K562 (cell line): Measurements from ENCODE around the gene BSDC1. TPM values are rescaled to one million over a fixed set of nuclear protein-coding genes. Genes with fewer than 3 reads are reported as not detected.

Experiments
- ATAC-seq: fragments of 200-7000 bp; cut with Tn5 transposase; 3 replicates; pipeline ENCODE4 v1.9.1; 2020; ENCODE audit warnings: moderate library complexity
- BruUV-seq: library from RNA; stranded (reverse); fragments of 400-500 nt; replicated peaks from 2 replicates; lab custom pipeline; 2021; lab: Mats Ljungman, UMichigan
- CTCF ChIA-PET: fragments of 300-600 bp; formaldehyde crosslinking; extraction: SDS; loops from one replicate; lab custom pipeline; 2021; ENCODE audit warnings: low intra/inter-chr PET ratio; lab: Yijun Ruan, JAX
- POLR2A ChIA-PET: fragments of 300-600, 350-650 bp; sonication (Branson Sonifier 250); formaldehyde crosslinking; extraction: SDS; loops from one replicate; lab custom pipeline; 2021; ENCODE audit warnings: antibody characterized with exemption, inconsistent platforms; lab: Yijun Ruan, JAX
- DNase-seq, 4 experiments: peaks; one replicate each; pipeline versions ENCODE4 v3.0.0 to v3.0.0-alpha.2; 2011 to 2018; ENCODE audit warnings: low spot score in 3 of 4, mixed read lengths in 3 of 4; ENCODE audit errors: extremely low read depth in 1 of 4
- FAIRE-seq: peaks from 2 replicates; lab custom pipeline; 2011; peaks lifted over from hg19 to GRCh38; lab: Jason Lieb, UNC
- H2AFZ ChIP-seq: 2 replicates; pipeline ENCODE4 v1.6.0; 2011; ENCODE audit warnings: low read depth, low read length, control low read depth, inconsistent platforms
- H3K27ac ChIP-seq: fragments of 200-600 bp; 3 replicates; pipeline ENCODE4 v1.8.0; 2011; ENCODE audit warnings: low read depth, mild to moderate bottlenecking, control low read depth, inconsistent platforms, low read length, moderate library complexity, mixed read lengths; ENCODE audit errors: extremely low read depth
- H3K27me3 ChIP-seq, 2 experiments: fragments of 300-600 bp in 1 of 2; 2 replicates in 1 of 2; 3 replicates in 1 of 2; pipeline versions ENCODE4 v1.6.0 to v1.8.0; 2011; ENCODE audit warnings: inconsistent platforms in 2 of 2, low read length in 2 of 2, mild to moderate bottlenecking in 1 of 2, mixed read lengths in 1 of 2, moderate library complexity in 1 of 2; ENCODE audit not compliant: control insufficient read depth in 2 of 2, insufficient read depth in 2 of 2
- H3K36me3 ChIP-seq: fragments of 300-600 bp; 3 replicates; pipeline ENCODE4 v1.8.0; 2011; ENCODE audit warnings: mild to moderate bottlenecking, low read length, inconsistent platforms; ENCODE audit not compliant: control insufficient read depth, insufficient read depth
- H3K4me1 ChIP-seq, 2 experiments: fragments of 200-600 bp in 1 of 2; replicated peaks in 1 of 2; 2 replicates in 1 of 2; 3 replicates in 1 of 2; pipeline versions ENCODE4 v1.5.1 to v1.8.0; 2011; ENCODE audit warnings: inconsistent platforms in 2 of 2, low read length in 2 of 2, mild to moderate bottlenecking in 1 of 2, mixed read lengths in 1 of 2, moderate library complexity in 1 of 2; ENCODE audit not compliant: control insufficient read depth in 2 of 2, insufficient read depth in 2 of 2
- H3K4me2 ChIP-seq: 2 replicates; pipeline ENCODE4 v1.6.1; 2011; ENCODE audit warnings: low read length, control low read depth, inconsistent platforms, mixed read lengths; ENCODE audit not compliant: insufficient read depth
- H3K4me3 ChIP-seq: fragments of 200-600 bp; sonication (generic), shearing (Covaris generic); 2 replicates; pipeline ENCODE4 v1.5.1; 2016; ENCODE audit warnings: control low read depth, inconsistent platforms
- H3K79me2 ChIP-seq: fragments of 200-600 bp; 3 replicates; pipeline ENCODE4 v1.8.0; 2011; ENCODE audit warnings: low read length, inconsistent platforms; ENCODE audit not compliant: control insufficient read depth, insufficient read depth
- H3K9ac ChIP-seq, 2 experiments: 2 replicates each; pipeline versions ENCODE4 v1.6.0 to v1.6.1; 2011; ENCODE audit warnings: low read depth in 2 of 2, low read length in 2 of 2, control low read depth in 1 of 2, inconsistent platforms in 1 of 2, mild to moderate bottlenecking in 1 of 2, mixed read lengths in 1 of 2; ENCODE audit not compliant: insufficient read depth in 1 of 2
- H3K9me1 ChIP-seq: one replicate; pipeline ENCODE4 v1.6.0; 2011; ENCODE audit warnings: inconsistent platforms, mild to moderate bottlenecking, low read length, moderate library complexity; ENCODE audit not compliant: control insufficient read depth, insufficient read depth
- H3K9me3 ChIP-seq: replicated peaks from 2 replicates; pipeline ENCODE4 v1.5.1; 2011; ENCODE audit warnings: low read depth, low read length, inconsistent platforms; ENCODE audit not compliant: control insufficient read depth, insufficient read depth
- H4K20me1 ChIP-seq: replicated peaks from 2 replicates; pipeline ENCODE4 v1.6.1; 2011; ENCODE audit warnings: low read length, inconsistent platforms, mixed read lengths; ENCODE audit not compliant: control insufficient read depth, insufficient read depth
- ATF2 ChIP-seq: sonication (generic); formaldehyde crosslinking; IDR thresholded peaks from 2 replicates; pipeline ENCODE4 v1.8.1; 2022; ENCODE audit warnings: missing genetic modification reagents
- BRD9 ChIP-seq: fragments of 450-650 bp; IDR thresholded peaks from 2 replicates; pipeline ENCODE4 v1.6.1; 2018; ENCODE audit warnings: low read depth; ENCODE audit not compliant: partially characterized antibody
- DACH1 ChIP-seq: fragments of 450-650 bp; IDR thresholded peaks from 2 replicates; pipeline ENCODE4 v1.6.1; 2018; ENCODE audit not compliant: partially characterized antibody
- E2F3 ChIP-seq: fragments of 250-450 bp; sonication (Bioruptor Pico); IDR thresholded peaks from 2 replicates; pipeline ENCODE4 v1.4.0; 2020; ENCODE audit warnings: mild to moderate bottlenecking
- ELK3 ChIP-seq: fragments of 450-650 bp; formaldehyde crosslinking; IDR thresholded peaks from 2 replicates; pipeline ENCODE4 v1.4.0; 2020; ENCODE audit warnings: mild to moderate bottlenecking
- GABPA ChIP-seq: fragments of 200-800 bp; sonication (Bioruptor generic); conservative IDR thresholded peaks from 2 replicates; pipeline ENCODE4 v1.6.1; 2016; ENCODE audit warnings: low read depth, missing genetic modification characterization, missing compliant biosample characterization
- GTF2A2 ChIP-seq: IDR thresholded peaks from 2 replicates; pipeline ENCODE4 v1.6.1; 2016; ENCODE audit warnings: mild to moderate bottlenecking, missing genetic modification characterization, missing compliant biosample characterization
- KDM1A ChIP-seq, 2 experiments: fragments of 450-650 bp; IDR thresholded peaks; 2 replicates each; pipeline ENCODE4 v1.6.1; 2016; ENCODE audit warnings: mild to moderate bottlenecking in 2 of 2
- MBD2 ChIP-seq: sonication (generic); IDR thresholded peaks from 2 replicates; pipeline ENCODE4 v1.6.1; 2016; ENCODE audit warnings: low read depth, borderline replicate concordance
- NBN ChIP-seq: fragments of 450-650 bp; IDR thresholded peaks from 2 replicates; pipeline ENCODE4 v1.6.1; 2016; ENCODE audit warnings: low read depth, mild to moderate bottlenecking
- NR4A1 ChIP-seq, 2 experiments: fragments of 250-450 bp in 1 of 2; fragments of 450-650 bp in 1 of 2; sonication (Bioruptor Pico) in 1 of 2; IDR thresholded peaks; 2 replicates each; pipeline versions ENCODE4 v1.4.0 to v1.6.1; 2016 to 2020; ENCODE audit warnings: mild to moderate bottlenecking in 2 of 2, missing compliant biosample characterization in 1 of 2, missing genetic modification characterization in 1 of 2, moderate library complexity in 1 of 2
- RCOR1 ChIP-seq, 2 experiments: IDR thresholded peaks; 2 replicates each; pipeline ENCODE4 v1.6.1; 2012; ENCODE audit warnings: low read depth in 2 of 2, low read length in 2 of 2, borderline replicate concordance in 1 of 2, improper control_type of control experiment in 1 of 2
- STAG1 ChIP-seq: sonication (generic); formaldehyde crosslinking; IDR thresholded peaks from 2 replicates; pipeline ENCODE4 v1.5.0; 2020; ENCODE audit warnings: missing genetic modification reagents, borderline replicate concordance
- ZC3H8 ChIP-seq: fragments of 450-650 bp; IDR thresholded peaks from 2 replicates; pipeline ENCODE4 v1.6.1; 2017
- ZNF224 ChIP-seq: sonication (generic); formaldehyde crosslinking; IDR thresholded peaks from 2 replicates; pipeline ENCODE4 v1.8.0; 2022; ENCODE audit warnings: mild to moderate bottlenecking, missing genetic modification reagents
- ZNF263 ChIP-seq: sonication (generic); formaldehyde crosslinking; IDR thresholded peaks from 2 replicates; pipeline ENCODE4 v1.8.0; 2022; ENCODE audit warnings: mild to moderate bottlenecking, missing genetic modification reagents, borderline replicate concordance
- ZNF431 ChIP-seq: sonication (generic); formaldehyde crosslinking; IDR thresholded peaks from 2 replicates; pipeline ENCODE4 v1.8.0; 2022; ENCODE audit warnings: mild to moderate bottlenecking, missing genetic modification reagents
- ZZZ3 ChIP-seq: fragments of 450-650 bp; IDR thresholded peaks from 2 replicates; pipeline ENCODE4 v1.6.1; 2016; ENCODE audit warnings: antibody characterized with exemption, mild to moderate bottlenecking, moderate library complexity
- WGBS: fragments of 100-300 bp; shearing (Covaris generic); methylation state at CpG from one replicate; pipeline ENCODE4 v1.1.6; 2016; ENCODE audit warnings: low coverage, mixed read lengths; ENCODE audit not compliant: insufficient coverage; ENCODE audit errors: missing lambda C conversion rate; 5-methylcytosine and 5-hydroxymethylcytosine counted together
- in situ Hi-C: fragments of 300-500 bp; cut with MboI; formaldehyde crosslinking; loops from 4 replicates; pipeline ENCODE4 v1.15.0; 2018; ENCODE audit warnings: inconsistent platforms, mixed read lengths
- intact Hi-C: fragments of 100-400 bp; cut with micrococcal nuclease; formaldehyde crosslinking; loops from 2 replicates; pipeline ENCODE4 v1.14.2; 2022
- polyA plus RNA-seq, 8 experiments: library from polyadenylated mRNA; depleted of rRNA in 4 of 8; stranded (reverse) in 5 of 8; unstranded in 3 of 8; fragments of >200 nt; fragmentation: Nextera tagmentation in 2 of 8; fragmentation: Illumina TruSeq in 1 of 8; extraction: Ambion mirVana in 2 of 8; extraction: Trizol in 1 of 8; gene quantifications; 2 replicates each; pipeline versions ENCODE4 v1.2.1 to v1.2.3, GENCODE V29; 2011 to 2014; ENCODE audit warnings: inconsistent platforms in 1 of 8, missing spikeins in 1 of 8
- total RNA-seq, 7 experiments: library from RNA; depleted of rRNA in 6 of 7; stranded (reverse); fragments of >200 nt in 6 of 7; fragmentation: Illumina TruSeq in 2 of 7; extraction: Trizol in 2 of 7; gene quantifications; 2 replicates each; pipeline versions ENCODE4 v1.2.1 to v1.2.3, GENCODE V29; 2011 to 2021; ENCODE audit warnings: low replicate concordance in 1 of 7
- TF ChIP-seq, protein P1 (sequence below): sonication (generic); formaldehyde crosslinking; IDR thresholded peaks from 2 replicates; pipeline ENCODE4 v1.8.0; 2023; ENCODE audit warnings: mild to moderate bottlenecking, missing genetic modification reagents

The BSDC1 gene
- total and polyA plus RNA-seq, 9 of the 15 experiments (the other 6 are each of a cell fraction or from before 2014, with no cell fraction given): 10.2 to 96.8 (median 73.1) TPM

- H3K9ac ChIP-seq: peak overlapping the region; percentile 84 to 94; a peak in 3 of 4 replicates
- peak overlapping the region; percentile 68 for H3K4me3 ChIP-seq
- ChIA-PET POLR2A (interaction anchor here (0.6 to 7.0 kb wide), 18 partner anchors 7 to 603 kb away, joined by 3 to 47 read pairs (median 4); partner anchors contain the start of genes FAM229A, HDAC1, MARCKSL1 and TSSK3), CTCF (no interaction called here)
- FAIRE-seq: no peak
- BruUV-seq: TSS peak; percentile 95
- peaks cover 41 to 45% of the 10 kb centered on the region in 2 experiments for H3K4me1 ChIP-seq
- no peaks in the 10 kb centered on the region; the same call in 1 of the 2 replicates for H3K9me3 ChIP-seq
- peak overlapping the region; percentile 91 for H2AFZ ChIP-seq
- no peak for DNase-seq
- peak overlapping the region; percentile 84 for H3K27ac ChIP-seq
- intact Hi-C loops (loop anchor here (5.0 kb wide), 2 partner anchors 58 to 422 kb away; partner anchors contain the start of genes MARCKSL1, S100PBP and YARS1), in situ Hi-C loops (no loop called here)
- peaks cover 28% of the 10 kb centered on the region for H3K36me3 ChIP-seq
- H4K20me1 ChIP-seq: peaks cover 8% of the 10 kb centered on the region; the same call in 1 of the 2 replicates
- no peaks in the 10 kb centered on the region for H3K27me3 ChIP-seq
- peak overlapping the region; percentile 93 for H3K4me2 ChIP-seq
- WGBS: under 1% methylated on average over 14 of the region's 14 CpGs
- peaks cover 50% of the 10 kb centered on the region for H3K79me2 ChIP-seq
- peak; percentile 0; the same call in 1 of the 3 replicates for ATAC-seq
- peaks cover 6% of the 10 kb centered on the region for H3K9me1 ChIP-seq
- TF ChIP-seq GTF2A2 (tag) (no peak), ZC3H8 (0 out of 2 replicates have a peak, but pooled peaks have one; percentile 7), GABPA (tag) (0 out of 2 replicates have a peak, but pooled peaks have one; percentile 50), RCOR1 (IDR thresholded peaks at IDR 0.05; ENCODE audit: borderline replicate concordance in 1 of 2, low read depth in 2 of 2, low read length in 2 of 2) (0 out of 4 replicates have a peak, but pooled peaks of 1 of the 2 experiments have one; percentile 22), NBN (0 out of 2 replicates have a peak, but pooled peaks have one; percentile 20), ZNF431 (CRISPR knock-in tag) (0 out of 2 replicates have a peak, but pooled peaks have one; percentile 59), E2F3 (CRISPR knock-in tag) (no peak), ZNF224 (CRISPR knock-in tag) (0 out of 2 replicates have a peak, but pooled peaks have one; percentile 50), BRD9 (peak; percentile 42), DACH1 (peak; percentile 70), STAG1 (CRISPR knock-in tag) (no peak), MBD2 (no peak), ELK3 (CRISPR knock-in tag) (no peak), NR4A1 (CRISPR knock-in tag; IDR thresholded peaks at IDR 0.05) (no peak), NR4A1 (tag; IDR thresholded peaks at IDR 0.05) (0 out of 2 replicates have a peak, but pooled peaks have one; percentile 16), ZNF263 (0 out of 2 replicates have a peak, but pooled peaks have one; percentile 14), KDM1A (IDR thresholded peaks at IDR 0.05) (peak in 1 of 2 experiments; percentile 37; a peak in 2 of 4 replicates), ZZZ3 (0 out of 2 replicates have a peak, but pooled peaks have one; percentile 15), ATF2 (CRISPR knock-in tag) (no peak)
- TF ChIP-seq, protein P1, sequence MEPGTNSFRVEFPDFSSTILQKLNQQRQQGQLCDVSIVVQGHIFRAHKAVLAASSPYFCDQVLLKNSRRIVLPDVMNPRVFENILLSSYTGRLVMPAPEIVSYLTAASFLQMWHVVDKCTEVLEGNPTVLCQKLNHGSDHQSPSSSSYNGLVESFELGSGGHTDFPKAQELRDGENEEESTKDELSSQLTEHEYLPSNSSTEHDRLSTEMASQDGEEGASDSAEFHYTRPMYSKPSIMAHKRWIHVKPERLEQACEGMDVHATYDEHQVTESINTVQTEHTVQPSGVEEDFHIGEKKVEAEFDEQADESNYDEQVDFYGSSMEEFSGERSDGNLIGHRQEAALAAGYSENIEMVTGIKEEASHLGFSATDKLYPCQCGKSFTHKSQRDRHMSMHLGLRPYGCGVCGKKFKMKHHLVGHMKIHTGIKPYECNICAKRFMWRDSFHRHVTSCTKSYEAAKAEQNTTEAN (CRISPR knock-in tag): peak; percentile 65; the same call in 1 of the 2 replicates
These were observed 720 bp upstream of the BSDC1 start for GRCh38 chr1:32394890-32395432.
